Measurements from ENCODE around the gene CMTM2. TPM values are rescaled to one million over a fixed set of nuclear protein-coding genes. Genes with fewer than 3 reads are reported as not detected.

CMTM2 gene
- total and polyA plus RNA-seq, 2 experiments from 2014 or later, result 0.60 TPM; not detected in 1

DNA sequence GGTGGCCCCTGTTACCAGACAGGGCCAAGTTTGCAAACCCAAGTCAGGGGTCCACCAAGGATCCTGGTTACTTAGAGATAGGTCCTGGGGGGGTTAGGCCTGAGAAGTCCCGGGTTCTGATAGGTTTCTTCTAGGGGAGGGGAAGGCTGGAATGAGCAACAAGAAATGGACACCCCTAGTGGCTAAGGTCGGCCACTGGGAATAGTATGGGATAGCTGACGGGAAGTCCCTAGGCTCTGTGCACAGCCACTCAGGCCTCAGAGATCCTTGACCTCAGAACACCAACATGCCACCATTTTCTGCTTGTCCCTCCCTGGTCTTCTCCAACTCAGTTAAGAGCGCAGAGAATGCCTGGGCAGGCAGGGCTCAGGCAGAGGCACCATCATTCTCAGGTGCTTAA is 42.7 kb upstream of the CMTM2 start:
- Histone ChIP-seq H3K79me2 (no peaks in the 10 kb centered on the region), H3K4me1 (ENCODE audit: insufficient read depth) (no peaks in the 10 kb centered on the region), H3K36me3 (replicated peaks; ENCODE audit: insufficient read depth, low read depth) (no peaks in the 10 kb centered on the region), H3K9me3 (ENCODE audit: low read depth) (no peaks in the 10 kb centered on the region), H2AFZ (no peak overlapping the region), H3K27me3 (no peaks in the 10 kb centered on the region), H3K27ac (no peak overlapping the region), H3K4me3 (no peak overlapping the region), H3K9me2 (replicated peaks; ENCODE audit: insufficient read depth) (no peaks in the 10 kb centered on the region), H4K20me1 (ENCODE audit: insufficient read depth, poor library complexity, severe bottlenecking) (no peaks in the 10 kb centered on the region), H3K4me2 (no peak overlapping the region)
- TF ChIP-seq EZH2phosphoT487 (IDR thresholded peaks at IDR 0.05; ENCODE audit: low read depth, severe bottlenecking, unreplicated experiment), result no peak
- no peak for TF ChIP-seq CTCF (IDR thresholded peaks at IDR 0.05; ENCODE audit: poor library complexity)
- no peak for TF ChIP-seq EZH2 (IDR thresholded peaks at IDR 0.05; ENCODE audit: borderline replicate concordance)
- no peak for DNase-seq (ENCODE audit: low spot score)
- WGBS (ENCODE audit: low lambda C conversion rate, missing lambda C conversion rate), result 94% methylated on average over 4 of the region's 4 CpGs

- Histone ChIP-seq H3K4me1 (ENCODE audit: insufficient read depth) (no peaks in the 10 kb centered on the region), H3K4me2 (no peak overlapping the region), H3K36me3 (replicated peaks; ENCODE audit: insufficient read depth, low read depth) (no peaks in the 10 kb centered on the region), H3K27me3 (no peaks in the 10 kb centered on the region), H3K27ac (no peak overlapping the region), H3K79me2 (no peaks in the 10 kb centered on the region), H3K9me3 (ENCODE audit: low read depth) (no peaks in the 10 kb centered on the region), H3K4me3 (no peak overlapping the region), H3K9me2 (replicated peaks; ENCODE audit: insufficient read depth) (no peaks in the 10 kb centered on the region), H4K20me1 (ENCODE audit: insufficient read depth, poor library complexity, severe bottlenecking) (no peaks in the 10 kb centered on the region), H2AFZ (no peak overlapping the region)
- TF ChIP-seq EZH2 (IDR thresholded peaks at IDR 0.05; ENCODE audit: borderline replicate concordance), result no peak
- no peak for DNase-seq (ENCODE audit: low spot score)
- WGBS (ENCODE audit: low lambda C conversion rate, missing lambda C conversion rate), result 98% methylated on average over 2 of the region's 2 CpGs
These were observed 42.0 kb upstream of the CMTM2 start for GRCh38 chr16:66537236-66537635.

DNA sequence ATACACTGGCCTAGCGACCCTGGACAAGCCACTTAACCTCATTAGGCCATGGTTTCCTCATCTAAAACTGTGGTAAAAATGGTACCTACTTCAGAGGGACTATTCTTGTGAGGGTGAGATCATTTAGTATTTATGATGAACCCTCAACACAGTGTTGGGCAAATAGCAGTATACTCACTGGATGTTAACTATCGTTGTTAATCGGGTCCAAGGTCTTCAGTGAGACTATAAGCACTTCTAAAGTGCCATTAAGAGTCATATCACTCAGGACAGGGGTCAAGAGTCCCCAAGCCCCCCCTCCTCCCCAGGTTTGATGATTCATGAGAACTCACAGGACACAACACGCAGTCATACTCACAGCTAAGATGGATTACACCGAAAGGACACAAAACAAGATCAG is 40.4 kb upstream of the CMTM2 start:
- Histone ChIP-seq H3K9me2 (replicated peaks; ENCODE audit: insufficient read depth) (no peaks in the 10 kb centered on the region), H3K4me2 (no peak overlapping the region), H3K9me3 (ENCODE audit: low read depth) (no peaks in the 10 kb centered on the region), H3K27ac (peak overlapping the region; percentile 92), H4K20me1 (ENCODE audit: insufficient read depth, poor library complexity, severe bottlenecking) (no peaks in the 10 kb centered on the region), H3K4me1 (ENCODE audit: insufficient read depth) (no peaks in the 10 kb centered on the region), H3K36me3 (replicated peaks; ENCODE audit: insufficient read depth, low read depth) (no peaks in the 10 kb centered on the region), H2AFZ (no peak overlapping the region), H3K27me3 (no peaks in the 10 kb centered on the region), H3K4me3 (no peak overlapping the region), H3K79me2 (no peaks in the 10 kb centered on the region)
- TF ChIP-seq EZH2 (IDR thresholded peaks at IDR 0.05; ENCODE audit: borderline replicate concordance) (no peak), CTCF (IDR thresholded peaks at IDR 0.05; ENCODE audit: poor library complexity) (no peak), EZH2phosphoT487 (IDR thresholded peaks at IDR 0.05; ENCODE audit: low read depth, severe bottlenecking, unreplicated experiment) (no peak)
- DNase-seq (ENCODE audit: low spot score), result peak; percentile 71
- 71% methylated on average over 5 of the region's 5 CpGs for WGBS (ENCODE audit: low lambda C conversion rate, missing lambda C conversion rate)

DNA sequence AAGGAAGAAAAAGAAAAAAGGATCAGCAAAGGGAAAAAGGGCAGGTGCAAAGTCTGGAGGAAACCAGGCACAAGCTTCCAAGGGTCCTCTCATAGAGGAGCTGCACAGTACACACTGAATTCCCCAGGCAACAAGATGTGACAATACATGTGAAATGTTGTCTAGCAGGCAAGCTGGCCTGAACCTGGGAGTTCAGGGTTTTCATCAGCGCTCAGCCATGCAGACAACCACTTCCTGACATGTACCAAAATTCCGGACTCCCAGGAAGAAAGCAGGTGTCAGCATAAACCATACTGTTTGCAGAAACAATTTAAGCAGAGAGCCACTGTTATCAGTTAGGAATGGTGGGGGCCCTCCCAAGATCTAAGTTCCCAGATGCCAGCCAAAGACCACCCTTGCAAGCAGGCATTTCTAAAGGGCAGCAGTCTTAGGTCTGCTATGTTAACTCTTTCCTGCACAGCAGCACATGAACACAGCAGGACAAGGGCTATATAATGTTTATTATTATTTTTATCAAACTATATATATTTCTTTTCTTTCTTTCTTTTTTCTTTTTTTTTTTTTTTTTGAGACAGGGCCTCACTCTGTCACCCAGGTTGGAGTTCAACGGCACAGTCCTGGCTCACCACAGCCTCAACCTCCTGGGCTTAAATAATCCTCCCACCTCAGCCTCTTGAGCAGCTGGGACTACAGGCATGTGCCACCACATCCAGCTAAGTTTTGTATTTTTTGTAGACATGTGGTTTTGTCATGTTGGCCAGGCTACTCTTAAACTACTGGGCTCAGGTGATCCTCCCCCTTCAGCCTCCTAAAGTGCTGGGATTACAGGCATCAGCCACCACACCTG is 39.4 kb upstream of the CMTM2 start:
- TF ChIP-seq EZH2phosphoT487 (IDR thresholded peaks at IDR 0.05; ENCODE audit: low read depth, severe bottlenecking, unreplicated experiment) (no peak), EZH2 (IDR thresholded peaks at IDR 0.05; ENCODE audit: borderline replicate concordance) (no peak), CTCF (IDR thresholded peaks at IDR 0.05; ENCODE audit: poor library complexity) (no peak)
- Histone ChIP-seq H3K79me2 (no peaks in the 10 kb centered on the region), H3K9me2 (replicated peaks; ENCODE audit: insufficient read depth) (no peaks in the 10 kb centered on the region), H3K4me1 (ENCODE audit: insufficient read depth) (no peaks in the 10 kb centered on the region), H3K27me3 (no peaks in the 10 kb centered on the region), H3K27ac (peak overlapping the region; percentile 83), H3K36me3 (replicated peaks; ENCODE audit: insufficient read depth, low read depth) (no peaks in the 10 kb centered on the region), H3K4me3 (no peak overlapping the region), H2AFZ (no peak overlapping the region), H3K9me3 (ENCODE audit: low read depth) (no peaks in the 10 kb centered on the region), H3K4me2 (no peak overlapping the region), H4K20me1 (ENCODE audit: insufficient read depth, poor library complexity, severe bottlenecking) (no peaks in the 10 kb centered on the region)
- WGBS (ENCODE audit: low lambda C conversion rate, missing lambda C conversion rate), result 94% methylated on average over 3 of the region's 3 CpGs
- DNase-seq (ENCODE audit: low spot score), result peak; percentile 26

All from hepatocyte (in vitro differentiated cells).